WTC11 (cell line): ENCODE measurements around the gene ABHD11. TPM values are rescaled to one million over a fixed set of nuclear protein-coding genes. Genes with fewer than 3 reads are reported as not detected.

Source experiments
- ATAC-seq: fragments of 200-7000 bp; cut with Tn5 transposase; 2 replicates; pipeline ENCODE4 v1.10.0; 2021; ENCODE audit warnings: mild to moderate bottlenecking, moderate library complexity
- CTCF ChIA-PET: fragments of 300-600 bp; sonication (Branson Sonifier 250); formaldehyde crosslinking; loops from one replicate; lab custom pipeline; 2021; ENCODE audit warnings: antibody characterized with exemption; lab: Charles Lee
- POLR2A ChIA-PET: fragments of 350-600 bp; sonication (Branson Sonifier 250); formaldehyde crosslinking; loops from one replicate; lab custom pipeline; 2021; ENCODE audit warnings: antibody characterized with exemption; lab: Charles Lee
- DNase-seq: peaks from one replicate; pipeline ENCODE4 v3.0.0; 2021; ENCODE audit warnings: low spot score
- H3K27ac Mint-ChIP-seq: 2 replicates; pipeline ENCODE4 v1.8.0; 2021; ENCODE audit warnings: mixed read lengths
- H3K27me3 Mint-ChIP-seq: 2 replicates; pipeline ENCODE4 v1.8.0; 2021; ENCODE audit warnings: low read depth, mild to moderate bottlenecking, moderate library complexity, mixed read lengths
- H3K36me3 Mint-ChIP-seq: 2 replicates; pipeline ENCODE4 v1.8.0; 2021; ENCODE audit warnings: mixed read lengths
- H3K4me1 Mint-ChIP-seq: 2 replicates; pipeline ENCODE4 v1.8.0; 2022; ENCODE audit warnings: mixed read lengths
- H3K4me3 Mint-ChIP-seq: 2 replicates; pipeline ENCODE4 v1.8.0; 2021; ENCODE audit warnings: mild to moderate bottlenecking, moderate library complexity, mixed read lengths
- H3K9me3 Mint-ChIP-seq: 2 replicates; pipeline ENCODE4 v1.8.0; 2021; ENCODE audit warnings: mixed read lengths
- CBFB ChIP-seq: sonication (generic); formaldehyde crosslinking; IDR thresholded peaks from 2 replicates; pipeline ENCODE4 v1.8.1; 2022; ENCODE audit warnings: mild to moderate bottlenecking, low read depth, missing genetic modification reagents
- CREM ChIP-seq: sonication (generic); formaldehyde crosslinking; IDR thresholded peaks from 2 replicates; pipeline ENCODE4 v1.8.1; 2022; ENCODE audit warnings: mild to moderate bottlenecking, missing genetic modification reagents, moderate library complexity
- ETV6 ChIP-seq: sonication (generic); formaldehyde crosslinking; IDR thresholded peaks from 2 replicates; pipeline ENCODE4 v1.8.1; 2022; ENCODE audit warnings: mild to moderate bottlenecking, missing genetic modification reagents
- GRHL2 ChIP-seq: fragments of 250-450 bp; sonication (Bioruptor Pico); IDR thresholded peaks from 2 replicates; pipeline ENCODE4 v1.8.0; 2022; ENCODE audit warnings: mild to moderate bottlenecking, moderate library complexity; ENCODE audit not compliant: insufficient replicate concordance, severe bottlenecking
- GTF2I ChIP-seq: fragments of 250-450 bp; sonication (Bioruptor Pico); conservative IDR thresholded peaks from 2 replicates; pipeline ENCODE4 v1.4.0; 2021; ENCODE audit warnings: mild to moderate bottlenecking
- IRF2 ChIP-seq: sonication (generic); formaldehyde crosslinking; IDR thresholded peaks from 2 replicates; pipeline ENCODE4 v1.8.0; 2022; ENCODE audit warnings: low read depth, missing genetic modification reagents, borderline replicate concordance
- MXD4 ChIP-seq: fragments of 250-450 bp; sonication (Bioruptor Pico); IDR thresholded peaks from 2 replicates; pipeline ENCODE4 v1.8.0; 2021; ENCODE audit warnings: mild to moderate bottlenecking, moderate library complexity, borderline replicate concordance
- NR2C2 ChIP-seq: sonication (generic); formaldehyde crosslinking; IDR thresholded peaks from 2 replicates; pipeline ENCODE4 v1.8.0; 2022; ENCODE audit warnings: mild to moderate bottlenecking, missing genetic modification reagents
- PRRX2 ChIP-seq: fragments of 250-450 bp; sonication (Bioruptor Pico); IDR thresholded peaks from 2 replicates; pipeline ENCODE4 v1.8.0; 2021; ENCODE audit warnings: mild to moderate bottlenecking
- SP1 ChIP-seq: sonication (generic); formaldehyde crosslinking; conservative IDR thresholded peaks from 2 replicates; pipeline ENCODE4 v1.8.1; 2022; ENCODE audit warnings: missing genetic modification reagents
- ZNF121 ChIP-seq: sonication (generic); formaldehyde crosslinking; IDR thresholded peaks from 2 replicates; pipeline ENCODE4 v1.8.0; 2023; ENCODE audit warnings: missing genetic modification reagents
- ZNF232 ChIP-seq: sonication (generic); formaldehyde crosslinking; IDR thresholded peaks from 2 replicates; pipeline ENCODE4 v1.8.0; 2022; ENCODE audit warnings: mild to moderate bottlenecking, missing genetic modification reagents
- ZNF416 ChIP-seq: fragments of 250-450 bp; sonication (Bioruptor Pico); IDR thresholded peaks from 2 replicates; pipeline ENCODE4 v1.9.0; 2021; ENCODE audit warnings: mild to moderate bottlenecking, inconsistent platforms
- total RNA-seq: library from RNA; stranded (reverse); gene quantifications from 3 replicates; pipeline ENCODE4 v1.2.3, GENCODE V29; 2021
- TF ChIP-seq, protein P1 (sequence below): sonication (generic); formaldehyde crosslinking; IDR thresholded peaks from 2 replicates; pipeline ENCODE4 v1.8.1; 2022; ENCODE audit warnings: low read depth, missing genetic modification reagents, borderline replicate concordance
- TF ChIP-seq, protein P2 (sequence below): sonication (generic); formaldehyde crosslinking; IDR thresholded peaks from 2 replicates; pipeline ENCODE4 v1.8.0; 2022; ENCODE audit warnings: mild to moderate bottlenecking, missing genetic modification reagents
- TF ChIP-seq, protein P3 (sequence below): sonication (generic); formaldehyde crosslinking; IDR thresholded peaks from 2 replicates; pipeline ENCODE4 v1.8.1; 2023; ENCODE audit warnings: mild to moderate bottlenecking, missing genetic modification reagents, moderate library complexity
- TF ChIP-seq, protein P4 (sequence below): fragments of 200-600 bp; IDR thresholded peaks from 2 replicates; pipeline ENCODE4 v1.8.0; 2022; ENCODE audit warnings: antibody characterized with exemption
- TF ChIP-seq, protein P5 (sequence below): sonication (generic); formaldehyde crosslinking; IDR thresholded peaks from 2 replicates; pipeline ENCODE4 v1.8.0; 2023; ENCODE audit warnings: missing genetic modification reagents
- TF ChIP-seq, protein P6 (sequence below): fragments of 250-450 bp; sonication (Bioruptor Pico); IDR thresholded peaks from 2 replicates; pipeline ENCODE4 v1.9.0; 2021; ENCODE audit warnings: mild to moderate bottlenecking
- TF ChIP-seq, protein P7 (sequence below): sonication (generic); formaldehyde crosslinking; IDR thresholded peaks from 2 replicates; pipeline ENCODE4 v1.8.1; 2022; ENCODE audit warnings: missing genetic modification reagents, borderline replicate concordance

ABHD11 gene
- total RNA-seq, 1 experiment from 2014 or later, result 23.8 TPM

DNA sequence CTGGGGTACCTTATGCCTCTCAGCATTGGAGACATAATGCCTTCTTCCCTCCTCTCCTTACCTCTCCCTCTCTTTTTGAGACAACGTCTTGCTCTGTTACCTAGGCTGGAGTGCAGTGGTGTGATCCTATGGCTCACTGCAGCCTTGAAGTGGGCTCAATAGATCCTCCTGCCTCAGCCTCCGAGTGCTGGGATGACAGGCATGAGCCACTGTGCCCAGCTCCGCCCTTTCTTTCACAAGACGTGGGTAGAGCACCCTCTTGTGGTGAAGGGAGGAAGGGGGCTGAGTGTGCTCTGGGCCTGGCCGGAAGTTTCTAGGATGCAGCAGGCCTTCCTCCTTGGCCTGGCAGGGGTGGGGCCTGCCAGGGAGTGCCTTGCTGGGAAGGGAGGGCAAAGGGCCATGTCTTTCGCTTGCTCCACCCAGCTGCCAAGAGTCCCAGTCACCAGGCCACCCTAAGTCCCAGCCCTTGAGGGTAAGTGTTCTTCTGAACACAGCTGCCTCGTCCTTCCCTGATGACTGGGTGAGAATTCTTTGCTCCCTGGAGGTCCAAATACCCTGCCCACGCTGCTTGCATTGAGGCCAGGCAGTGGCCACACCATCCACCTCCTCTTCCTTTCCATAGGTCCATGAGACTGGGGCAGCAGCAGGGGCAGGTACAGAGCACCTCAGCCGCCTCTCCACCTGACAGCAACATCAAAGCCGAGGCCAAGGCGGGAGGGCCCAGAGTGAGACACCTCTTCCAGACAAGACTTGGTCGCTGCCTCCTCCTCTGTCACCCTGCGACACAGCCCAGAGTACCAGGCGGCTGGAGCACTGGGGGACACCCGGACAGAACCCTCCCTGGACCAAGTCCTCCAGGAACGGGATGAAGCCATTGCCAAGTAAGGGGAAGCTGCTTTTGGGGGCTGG is 3.7 kb downstream of the ABHD11 start:
- Mint-ChIP-seq H3K9me3 (peaks cover 3% of the 10 kb centered on the region), H3K27ac (peak overlapping the region; percentile 80; the same call in 1 of the 2 replicates), H3K36me3 (peaks cover 11% of the 10 kb centered on the region), H3K4me1 (peaks cover 12% of the 10 kb centered on the region), H3K4me3 (no peak overlapping the region), H3K27me3 (peaks cover 7% of the 10 kb centered on the region)
- peak; percentile 36; the same call in 1 of the 2 replicates for TF ChIP-seq ZNF232 (CRISPR knock-in tag)
- TF ChIP-seq SP1, result peak; percentile 87
- TF ChIP-seq, protein P1, sequence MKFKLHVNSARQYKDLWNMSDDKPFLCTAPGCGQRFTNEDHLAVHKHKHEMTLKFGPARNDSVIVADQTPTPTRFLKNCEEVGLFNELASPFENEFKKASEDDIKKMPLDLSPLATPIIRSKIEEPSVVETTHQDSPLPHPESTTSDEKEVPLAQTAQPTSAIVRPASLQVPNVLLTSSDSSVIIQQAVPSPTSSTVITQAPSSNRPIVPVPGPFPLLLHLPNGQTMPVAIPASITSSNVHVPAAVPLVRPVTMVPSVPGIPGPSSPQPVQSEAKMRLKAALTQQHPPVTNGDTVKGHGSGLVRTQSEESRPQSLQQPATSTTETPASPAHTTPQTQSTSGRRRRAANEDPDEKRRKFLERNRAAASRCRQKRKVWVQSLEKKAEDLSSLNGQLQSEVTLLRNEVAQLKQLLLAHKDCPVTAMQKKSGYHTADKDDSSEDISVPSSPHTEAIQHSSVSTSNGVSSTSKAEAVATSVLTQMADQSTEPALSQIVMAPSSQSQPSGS, result no peak
- TF ChIP-seq CREM (CRISPR knock-in tag), result no peak
- peak; percentile 42; the same call in 1 of the 2 replicates for TF ChIP-seq PRRX2
- TF ChIP-seq, protein P2, sequence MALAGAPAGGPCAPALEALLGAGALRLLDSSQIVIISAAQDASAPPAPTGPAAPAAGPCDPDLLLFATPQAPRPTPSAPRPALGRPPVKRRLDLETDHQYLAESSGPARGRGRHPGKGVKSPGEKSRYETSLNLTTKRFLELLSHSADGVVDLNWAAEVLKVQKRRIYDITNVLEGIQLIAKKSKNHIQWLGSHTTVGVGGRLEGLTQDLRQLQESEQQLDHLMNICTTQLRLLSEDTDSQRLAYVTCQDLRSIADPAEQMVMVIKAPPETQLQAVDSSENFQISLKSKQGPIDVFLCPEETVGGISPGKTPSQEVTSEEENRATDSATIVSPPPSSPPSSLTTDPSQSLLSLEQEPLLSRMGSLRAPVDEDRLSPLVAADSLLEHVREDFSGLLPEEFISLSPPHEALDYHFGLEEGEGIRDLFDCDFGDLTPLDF (CRISPR knock-in tag), result peak; percentile 24; the same call in 1 of the 2 replicates
- no peak for TF ChIP-seq IRF2
- TF ChIP-seq, protein P3, sequence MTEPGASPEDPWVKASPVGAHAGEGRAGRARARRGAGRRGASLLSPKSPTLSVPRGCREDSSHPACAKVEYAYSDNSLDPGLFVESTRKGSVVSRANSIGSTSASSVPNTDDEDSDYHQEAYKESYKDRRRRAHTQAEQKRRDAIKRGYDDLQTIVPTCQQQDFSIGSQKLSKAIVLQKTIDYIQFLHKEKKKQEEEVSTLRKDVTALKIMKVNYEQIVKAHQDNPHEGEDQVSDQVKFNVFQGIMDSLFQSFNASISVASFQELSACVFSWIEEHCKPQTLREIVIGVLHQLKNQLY, result 0 out of 2 replicates have a peak, but pooled peaks have one; percentile 63
- TF ChIP-seq, protein P4, sequence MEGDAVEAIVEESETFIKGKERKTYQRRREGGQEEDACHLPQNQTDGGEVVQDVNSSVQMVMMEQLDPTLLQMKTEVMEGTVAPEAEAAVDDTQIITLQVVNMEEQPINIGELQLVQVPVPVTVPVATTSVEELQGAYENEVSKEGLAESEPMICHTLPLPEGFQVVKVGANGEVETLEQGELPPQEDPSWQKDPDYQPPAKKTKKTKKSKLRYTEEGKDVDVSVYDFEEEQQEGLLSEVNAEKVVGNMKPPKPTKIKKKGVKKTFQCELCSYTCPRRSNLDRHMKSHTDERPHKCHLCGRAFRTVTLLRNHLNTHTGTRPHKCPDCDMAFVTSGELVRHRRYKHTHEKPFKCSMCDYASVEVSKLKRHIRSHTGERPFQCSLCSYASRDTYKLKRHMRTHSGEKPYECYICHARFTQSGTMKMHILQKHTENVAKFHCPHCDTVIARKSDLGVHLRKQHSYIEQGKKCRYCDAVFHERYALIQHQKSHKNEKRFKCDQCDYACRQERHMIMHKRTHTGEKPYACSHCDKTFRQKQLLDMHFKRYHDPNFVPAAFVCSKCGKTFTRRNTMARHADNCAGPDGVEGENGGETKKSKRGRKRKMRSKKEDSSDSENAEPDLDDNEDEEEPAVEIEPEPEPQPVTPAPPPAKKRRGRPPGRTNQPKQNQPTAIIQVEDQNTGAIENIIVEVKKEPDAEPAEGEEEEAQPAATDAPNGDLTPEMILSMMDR, result peak; percentile 51; the same call in 1 of the 2 replicates
- peak; percentile 95 for TF ChIP-seq ETV6 (CRISPR knock-in tag)
- TF ChIP-seq GRHL2 (CRISPR knock-in tag), result no peak
- peak; percentile 72; the same call in 1 of the 2 replicates for TF ChIP-seq GTF2I (CRISPR knock-in tag)
- 0 out of 2 replicates have a peak, but pooled peaks have one; percentile 30 for TF ChIP-seq ZNF416 (CRISPR knock-in tag)
- DNase-seq (peak; percentile 89), ATAC-seq (peak; percentile 78)
- ChIA-PET CTCF (interaction anchor here (0.6 to 4.0 kb wide), 38 partner anchors 9 to 976 kb away, joined by 3 to 35 read pairs (median 4); partner anchors contain the start of genes CLDN3, METTL27, STX1A and TBL2), POLR2A (interaction anchor here (0.5 to 1.3 kb wide), 3 partner anchors 8 to 1632 kb away, joined by 3 to 4 read pairs (median 3); no protein-coding TSS in a partner anchor)

DNA sequence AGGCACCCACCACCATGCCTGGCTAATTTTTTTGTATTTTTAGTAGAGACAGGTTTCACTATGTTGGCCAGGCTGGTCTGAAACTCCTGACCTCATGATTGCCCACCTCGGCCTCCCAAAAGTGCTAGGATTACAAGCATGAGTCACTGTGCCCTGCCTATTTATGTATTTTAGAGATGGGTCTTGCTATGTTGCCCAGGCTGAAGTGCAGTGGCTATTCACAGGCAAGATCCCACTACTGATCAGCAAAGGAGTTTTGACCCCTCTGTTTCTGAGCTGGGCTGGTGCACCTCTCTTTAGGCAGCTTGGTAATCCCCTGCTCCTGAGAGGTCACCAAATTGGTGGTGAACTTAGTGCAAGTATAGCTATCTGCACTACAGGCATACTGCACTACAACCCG is 6.2 kb downstream of the ABHD11 start:
- Mint-ChIP-seq H3K27ac (no peak overlapping the region), H3K4me3 (no peak overlapping the region), H3K27me3 (no peaks in the 10 kb centered on the region), H3K36me3 (peaks cover 11% of the 10 kb centered on the region), H3K4me1 (peaks cover 17% of the 10 kb centered on the region), H3K9me3 (peaks cover 3% of the 10 kb centered on the region)
- ChIA-PET CTCF (interaction anchor here (0.6 to 4.0 kb wide), 4 partner anchors 28 to 125 kb away, joined by 3 to 35 read pairs (median 4); no protein-coding TSS in a partner anchor), POLR2A (interaction anchor here (0.6 to 0.7 kb wide), 4 partner anchors 28 to 123 kb away, joined by 3 to 4 read pairs (median 3); no protein-coding TSS in a partner anchor)
- TF ChIP-seq CBFB (CRISPR knock-in tag), result no peak
- peak; percentile 43; the same call in 1 of the 2 replicates for TF ChIP-seq ZNF121
- ATAC-seq (no peak), DNase-seq (no peak)

DNA sequence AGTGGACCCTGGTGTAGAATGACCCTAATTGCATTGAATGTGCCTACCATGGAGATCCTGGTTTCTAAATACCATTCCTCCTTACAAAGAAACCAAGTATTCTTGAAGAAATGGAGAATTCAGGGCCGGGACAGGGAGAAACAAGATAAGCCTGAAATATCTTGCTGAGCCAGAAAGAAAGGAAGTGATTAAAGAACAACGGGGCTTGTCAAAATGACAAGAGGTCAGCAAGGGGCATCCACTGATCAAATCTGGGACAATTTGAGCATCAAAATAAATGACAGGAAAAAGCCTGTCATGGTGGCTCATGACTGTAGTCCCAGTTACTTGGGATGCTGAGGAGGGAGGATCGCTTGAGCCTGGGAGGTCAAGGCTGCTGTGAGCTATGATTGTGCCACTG is 8.1 kb downstream of the ABHD11 start:
- no peaks in the 10 kb centered on the region for H3K36me3 Mint-ChIP-seq
- ChIA-PET POLR2A (no interaction called here), CTCF (interaction anchor here (0.9 kb wide), 1 partner anchor 124 kb away, joined by 4 read pairs; no protein-coding TSS in a partner anchor)
- DNase-seq (no peak), ATAC-seq (no peak)
- peaks cover 3% of the 10 kb centered on the region for H3K9me3 Mint-ChIP-seq
- H3K27ac Mint-ChIP-seq, result peak overlapping the region; percentile 0; the same call in 1 of the 2 replicates
- H3K27me3 Mint-ChIP-seq, result no peaks in the 10 kb centered on the region
- no peak overlapping the region for H3K4me3 Mint-ChIP-seq
- peaks cover 17% of the 10 kb centered on the region for H3K4me1 Mint-ChIP-seq
- TF ChIP-seq, protein P5, sequence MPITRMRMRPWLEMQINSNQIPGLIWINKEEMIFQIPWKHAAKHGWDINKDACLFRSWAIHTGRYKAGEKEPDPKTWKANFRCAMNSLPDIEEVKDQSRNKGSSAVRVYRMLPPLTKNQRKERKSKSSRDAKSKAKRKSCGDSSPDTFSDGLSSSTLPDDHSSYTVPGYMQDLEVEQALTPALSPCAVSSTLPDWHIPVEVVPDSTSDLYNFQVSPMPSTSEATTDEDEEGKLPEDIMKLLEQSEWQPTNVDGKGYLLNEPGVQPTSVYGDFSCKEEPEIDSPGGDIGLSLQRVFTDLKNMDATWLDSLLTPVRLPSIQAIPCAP (CRISPR knock-in tag), result no peak
- TF ChIP-seq, protein P6, sequence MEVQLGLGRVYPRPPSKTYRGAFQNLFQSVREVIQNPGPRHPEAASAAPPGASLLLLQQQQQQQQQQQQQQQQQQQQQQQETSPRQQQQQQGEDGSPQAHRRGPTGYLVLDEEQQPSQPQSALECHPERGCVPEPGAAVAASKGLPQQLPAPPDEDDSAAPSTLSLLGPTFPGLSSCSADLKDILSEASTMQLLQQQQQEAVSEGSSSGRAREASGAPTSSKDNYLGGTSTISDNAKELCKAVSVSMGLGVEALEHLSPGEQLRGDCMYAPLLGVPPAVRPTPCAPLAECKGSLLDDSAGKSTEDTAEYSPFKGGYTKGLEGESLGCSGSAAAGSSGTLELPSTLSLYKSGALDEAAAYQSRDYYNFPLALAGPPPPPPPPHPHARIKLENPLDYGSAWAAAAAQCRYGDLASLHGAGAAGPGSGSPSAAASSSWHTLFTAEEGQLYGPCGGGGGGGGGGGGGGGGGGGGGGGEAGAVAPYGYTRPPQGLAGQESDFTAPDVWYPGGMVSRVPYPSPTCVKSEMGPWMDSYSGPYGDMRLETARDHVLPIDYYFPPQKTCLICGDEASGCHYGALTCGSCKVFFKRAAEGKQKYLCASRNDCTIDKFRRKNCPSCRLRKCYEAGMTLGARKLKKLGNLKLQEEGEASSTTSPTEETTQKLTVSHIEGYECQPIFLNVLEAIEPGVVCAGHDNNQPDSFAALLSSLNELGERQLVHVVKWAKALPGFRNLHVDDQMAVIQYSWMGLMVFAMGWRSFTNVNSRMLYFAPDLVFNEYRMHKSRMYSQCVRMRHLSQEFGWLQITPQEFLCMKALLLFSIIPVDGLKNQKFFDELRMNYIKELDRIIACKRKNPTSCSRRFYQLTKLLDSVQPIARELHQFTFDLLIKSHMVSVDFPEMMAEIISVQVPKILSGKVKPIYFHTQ (CRISPR knock-in tag), result no peak
- no peak for TF ChIP-seq MXD4
- no peak for TF ChIP-seq NR2C2 (CRISPR knock-in tag)
- TF ChIP-seq, protein P7, sequence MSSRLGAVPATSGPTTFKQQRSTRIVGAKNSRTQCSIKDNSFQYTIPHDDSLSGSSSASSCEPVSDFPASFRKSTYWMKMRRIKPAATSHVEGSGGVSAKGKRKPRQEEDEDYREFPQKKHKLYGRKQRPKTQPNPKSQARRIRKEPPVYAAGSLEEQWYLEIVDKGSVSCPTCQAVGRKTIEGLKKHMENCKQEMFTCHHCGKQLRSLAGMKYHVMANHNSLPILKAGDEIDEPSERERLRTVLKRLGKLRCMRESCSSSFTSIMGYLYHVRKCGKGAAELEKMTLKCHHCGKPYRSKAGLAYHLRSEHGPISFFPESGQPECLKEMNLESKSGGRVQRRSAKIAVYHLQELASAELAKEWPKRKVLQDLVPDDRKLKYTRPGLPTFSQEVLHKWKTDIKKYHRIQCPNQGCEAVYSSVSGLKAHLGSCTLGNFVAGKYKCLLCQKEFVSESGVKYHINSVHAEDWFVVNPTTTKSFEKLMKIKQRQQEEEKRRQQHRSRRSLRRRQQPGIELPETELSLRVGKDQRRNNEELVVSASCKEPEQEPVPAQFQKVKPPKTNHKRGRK, result no peak
